ENCODE data around the gene RUSF1.
"Not testable (repeated sequence)": the region's sequence is repeated elsewhere in the genome, so short reads cannot be mapped to it uniquely, and the experiment has no call there.

The RUSF1 gene
- total RNA-seq: 53.6 to 72.6 (median 61.6) reads per million in 4 experiments

DNA sequence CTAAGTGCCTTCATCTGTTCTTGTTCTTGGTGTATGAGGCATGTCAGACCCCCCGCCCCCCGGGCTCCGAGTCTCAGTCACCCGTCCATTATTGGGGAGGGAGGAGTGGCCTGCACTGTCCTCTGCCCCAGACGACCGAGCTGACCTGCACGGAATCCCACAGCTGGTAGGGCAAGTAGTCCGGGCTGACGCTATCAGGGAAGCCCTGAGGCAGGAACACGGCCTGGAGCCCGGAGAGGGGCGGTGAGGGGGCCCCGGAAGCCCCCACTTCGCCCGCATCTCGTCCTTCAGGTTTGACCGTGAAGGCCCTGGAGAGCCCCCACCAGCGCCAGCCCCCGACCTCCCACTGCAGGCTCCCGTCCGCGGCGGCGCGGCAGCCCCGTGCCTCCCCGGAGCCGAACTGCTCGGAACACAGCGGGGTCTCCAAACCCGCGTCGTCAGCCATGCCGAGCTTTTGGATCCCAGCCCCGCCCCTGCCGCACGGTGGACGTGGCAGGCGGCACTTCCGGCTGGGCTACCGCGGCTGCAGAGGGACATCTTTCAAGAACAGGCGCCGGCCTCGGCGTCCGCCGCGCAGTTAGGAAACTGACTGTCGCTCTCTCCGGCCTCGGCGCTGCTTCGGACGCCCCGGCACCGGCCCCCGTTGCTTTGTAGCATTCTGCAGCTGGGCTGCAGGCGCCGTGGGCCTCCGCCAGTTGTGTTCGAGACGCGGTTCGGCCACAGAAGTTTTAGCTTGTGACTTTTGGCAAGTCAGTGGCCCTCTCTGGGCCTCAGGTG is at the start of gene RUSF1:
TSS of gene RUSF1 (minus strand) at position 463 of the 777 bp plus-strand sequence. CDS start at position 445, 18 bp downstream.
- DNase-seq: peak; percentile 62

GRCh38 chr16:31542763-31543162 is 34.6 kb upstream of the RUSF1 start:
- DNase-seq: no peak

- DNase-seq: not testable (repeated sequence)
These were observed 31.6 kb upstream of the RUSF1 start for GRCh38 chr16:31539762-31540161.

DNA sequence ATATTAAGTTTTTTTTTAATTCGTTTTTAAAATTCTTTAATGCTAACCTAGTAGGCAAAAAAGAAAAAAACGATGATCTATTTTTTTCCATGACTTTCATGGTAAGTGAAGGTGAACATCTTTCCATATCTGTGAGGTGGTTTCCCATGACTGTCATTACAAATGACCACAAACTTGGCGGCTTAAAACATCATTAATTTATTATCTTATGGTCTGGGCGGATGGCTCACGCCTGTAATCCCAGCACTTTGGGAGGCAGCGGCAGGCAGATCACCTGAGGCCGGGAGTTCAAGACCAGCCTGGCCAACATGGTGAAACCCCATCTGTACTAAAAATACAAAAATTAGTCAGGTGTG is 30.0 kb upstream of the RUSF1 start:
- not testable (repeated sequence) for DNase-seq

DNA sequence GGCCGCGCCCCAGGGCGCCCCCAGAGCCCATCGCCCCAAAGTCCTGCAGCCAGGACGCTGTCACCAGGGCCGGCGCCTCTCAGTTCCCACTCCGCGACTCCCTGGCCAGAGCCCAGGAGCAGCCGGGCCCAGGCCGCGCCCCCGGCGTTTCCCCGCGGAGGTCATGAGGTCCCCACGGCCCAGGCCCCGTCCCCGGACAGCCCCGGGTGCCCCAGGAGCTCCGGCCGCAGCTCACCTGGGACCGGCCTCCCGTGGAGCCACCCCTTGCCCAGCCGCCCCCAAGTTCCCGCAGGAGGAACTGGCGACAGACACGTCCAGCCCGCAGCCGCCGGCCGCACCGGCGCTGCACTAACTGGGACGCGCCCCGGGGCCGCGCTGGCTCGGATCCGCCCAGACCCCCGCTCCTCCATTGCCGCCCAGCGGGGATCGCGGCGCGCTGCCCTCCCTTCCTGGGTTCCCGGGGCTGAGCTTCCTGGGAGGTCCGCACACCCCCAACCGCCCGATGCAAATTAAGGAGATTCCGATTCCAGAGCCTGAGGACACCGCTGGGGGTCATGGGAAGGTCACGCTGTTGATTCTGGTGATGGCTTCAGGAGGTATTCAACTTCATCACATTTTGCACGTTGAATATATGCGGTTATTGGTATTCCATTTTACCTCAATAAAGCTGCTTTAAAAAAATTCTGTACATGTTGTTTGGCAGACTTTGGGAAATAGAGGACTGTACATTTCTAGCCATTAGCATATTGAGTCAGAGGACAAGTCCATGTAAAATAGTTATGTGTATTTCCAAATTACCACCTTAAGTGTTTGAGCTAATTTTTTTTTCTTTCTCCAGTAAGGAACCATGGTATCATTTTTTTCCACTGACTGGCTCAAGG is 29.4 kb upstream of the RUSF1 start:
- DNase-seq: no peak

DNA sequence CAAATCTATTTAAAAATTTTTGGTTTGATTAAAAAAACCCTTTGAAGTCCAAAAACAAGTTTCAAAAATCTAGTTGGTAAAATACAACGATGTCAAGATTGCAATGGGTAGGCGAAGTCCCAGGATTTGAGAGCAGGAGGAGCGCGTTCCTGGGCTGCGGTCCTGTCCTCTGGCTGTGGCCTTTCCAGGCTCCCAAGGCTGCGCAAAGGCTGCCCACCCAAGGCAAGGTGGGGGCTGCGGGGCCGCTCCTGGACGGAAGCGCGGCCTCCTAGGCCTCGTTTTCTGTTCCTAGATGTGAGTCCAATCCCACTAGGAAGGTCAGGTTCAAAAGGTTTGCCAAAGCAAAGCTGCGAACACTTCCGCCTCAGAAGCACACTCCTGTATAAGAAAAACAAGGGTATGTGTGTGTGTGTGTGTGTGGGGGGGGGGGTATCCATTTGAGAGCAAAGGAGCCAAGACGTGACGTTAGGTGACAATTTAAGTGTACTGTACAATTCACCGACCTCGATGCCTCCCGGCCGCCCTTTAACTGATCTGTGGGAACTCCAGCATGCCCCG is 28.7 kb upstream of the RUSF1 start:
- DNase-seq: no peak

DNA sequence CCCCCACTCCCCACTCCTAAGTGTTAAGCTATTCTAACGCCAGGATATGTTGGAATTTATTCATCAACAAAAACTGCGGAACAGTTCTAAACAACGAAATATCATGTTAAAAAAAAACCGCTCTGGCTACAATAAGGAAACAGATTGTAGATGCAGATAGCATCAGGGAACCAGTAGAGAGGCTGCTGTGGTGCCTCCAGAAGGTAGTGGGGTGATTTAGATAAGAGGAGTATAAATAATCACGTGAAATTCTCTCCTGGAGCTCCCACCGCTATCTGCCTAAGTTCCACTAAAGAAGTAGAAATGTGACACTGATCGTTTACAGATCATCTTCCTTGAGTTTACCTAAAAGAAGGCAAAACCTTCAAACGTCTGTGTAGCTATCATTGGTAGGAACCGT is 27.5 kb upstream of the RUSF1 start:
- no peak for DNase-seq

- no peak for DNase-seq
These were observed 24.7 kb upstream of the RUSF1 start for GRCh38 chr16:31532896-31533295.

- DNase-seq: no peak
These were observed 23.9 kb upstream of the RUSF1 start for GRCh38 chr16:31532120-31532519.

- DNase-seq: no peak
These were observed 22.9 kb upstream of the RUSF1 start for GRCh38 chr16:31531096-31531495.

- DNase-seq: no peak
These were observed 22.2 kb upstream of the RUSF1 start for GRCh38 chr16:31530405-31530804.

DNA sequence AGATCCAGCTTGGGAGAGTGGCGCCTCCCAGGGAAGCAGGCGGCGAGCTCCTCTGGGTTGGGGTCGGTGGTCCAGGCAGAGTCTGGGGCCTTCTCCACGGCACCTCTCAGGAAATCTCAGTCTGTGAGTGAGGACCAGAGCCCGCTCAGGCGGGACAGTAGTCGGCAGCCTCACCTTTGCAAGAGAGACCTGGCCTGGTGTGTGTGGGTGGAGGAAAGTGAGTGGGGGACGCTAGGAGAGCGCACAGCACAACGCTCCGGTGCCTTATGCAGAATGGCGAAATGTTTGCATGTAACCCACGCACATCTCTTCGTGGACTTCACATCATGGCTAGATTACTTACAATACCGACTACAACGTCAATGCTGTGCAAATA is 21.7 kb upstream of the RUSF1 start:
- DNase-seq: no peak

- no peak for DNase-seq
These were observed 21.1 kb upstream of the RUSF1 start for GRCh38 chr16:31529108-31529936.

GRCh38 chr16:31528523-31529107 is 20.4 kb upstream of the RUSF1 start:
- DNase-seq: no peak

DNA sequence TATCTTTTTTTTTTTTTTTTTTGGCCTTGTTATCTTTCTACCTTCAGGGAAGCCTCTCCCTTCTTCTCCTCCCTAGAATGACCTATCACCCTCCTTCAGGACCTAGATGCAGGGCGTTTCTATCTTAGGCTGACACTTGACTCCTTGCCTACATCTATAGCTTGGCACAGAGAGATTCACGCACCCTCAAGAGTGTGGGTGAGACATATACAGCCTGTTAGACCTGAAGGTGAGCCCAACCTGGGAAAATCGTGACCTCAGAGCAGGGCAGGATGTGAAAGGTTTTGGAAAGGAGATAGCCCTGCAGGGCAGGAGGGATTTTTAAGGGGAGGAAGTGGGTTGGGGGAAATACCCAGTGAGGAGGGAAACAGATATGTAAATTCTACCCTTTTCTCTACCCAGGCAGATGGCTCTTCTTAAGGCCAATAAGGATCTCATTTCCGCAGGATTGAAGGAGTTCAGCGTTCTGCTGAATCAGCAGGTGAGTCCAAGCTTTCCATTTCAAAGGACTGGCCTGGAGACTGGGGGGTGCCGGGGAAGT is 19.6 kb upstream of the RUSF1 start, which contains the start of gene AHSP:
TSS of gene AHSP (plus strand) at position 167 of the 541 bp plus-strand sequence. CDS start at position 407, 240 bp downstream.
- no peak for DNase-seq

DNA sequence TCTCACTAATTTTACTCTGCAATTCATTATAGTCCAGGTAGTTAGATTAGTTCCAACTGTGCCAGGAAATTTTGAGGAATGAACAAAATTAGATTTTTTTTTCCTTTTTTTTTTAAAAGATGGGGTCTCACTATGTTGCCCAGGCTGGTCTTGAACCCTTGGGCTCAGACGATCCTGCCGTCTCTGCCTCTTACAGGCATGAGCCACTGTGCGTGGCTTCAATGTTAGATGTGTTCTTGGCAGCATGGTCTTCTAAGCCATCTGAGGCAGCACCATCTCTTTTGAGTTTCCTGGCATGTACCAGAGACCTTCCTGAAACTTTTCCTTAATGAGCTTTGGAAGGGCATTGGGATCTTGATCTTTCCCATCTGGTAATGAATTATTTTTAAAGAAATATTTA is 16.9 kb upstream of the RUSF1 start:
- DNase-seq: no peak

- DNase-seq: not testable (repeated sequence)
These were observed 15.6 kb upstream of the RUSF1 start for GRCh38 chr16:31523768-31524167.

DNA sequence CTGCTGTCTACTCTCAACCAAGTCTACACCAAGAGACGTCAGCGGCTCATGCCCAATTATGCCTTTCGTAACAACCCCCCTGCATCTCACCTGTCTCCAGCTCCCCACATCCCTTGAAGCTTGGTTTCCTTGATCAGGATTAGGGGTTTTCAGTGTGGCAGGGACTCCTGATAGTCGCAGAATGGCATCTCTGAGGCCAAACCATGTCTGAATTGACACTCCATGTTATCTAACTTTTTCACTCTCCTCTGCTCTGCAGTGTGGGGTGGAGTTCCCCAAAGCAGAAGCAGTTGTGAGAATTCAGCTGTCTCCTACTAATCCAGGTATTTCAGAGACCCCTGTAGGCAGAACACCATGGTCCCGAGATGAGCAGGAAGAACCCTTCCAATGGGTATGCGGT is 13.9 kb upstream of the RUSF1 start:
- no peak for DNase-seq

DNA sequence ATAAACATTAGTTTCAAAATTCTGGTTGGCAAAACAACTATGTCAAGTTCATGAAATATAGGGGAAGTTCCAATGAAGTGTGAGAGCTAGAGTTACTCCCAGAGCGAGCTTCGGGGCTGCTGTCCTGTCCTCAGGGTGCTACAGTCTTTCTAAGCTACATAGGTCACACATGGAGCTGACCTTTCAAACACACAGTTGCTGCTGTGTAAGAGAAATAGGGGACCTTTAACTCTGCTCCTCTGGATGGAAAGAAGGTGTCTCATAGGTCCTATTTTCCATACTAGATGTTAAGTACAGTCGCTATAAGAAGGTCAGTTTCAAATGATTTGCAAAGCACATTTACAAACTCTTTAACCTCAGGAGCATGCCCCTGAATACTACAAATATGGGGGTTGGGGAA is 13.2 kb upstream of the RUSF1 start:
- DNase-seq: no peak

- DNase-seq: no peak
These were observed 11.7 kb upstream of the RUSF1 start for GRCh38 chr16:31519759-31520431.

DNA sequence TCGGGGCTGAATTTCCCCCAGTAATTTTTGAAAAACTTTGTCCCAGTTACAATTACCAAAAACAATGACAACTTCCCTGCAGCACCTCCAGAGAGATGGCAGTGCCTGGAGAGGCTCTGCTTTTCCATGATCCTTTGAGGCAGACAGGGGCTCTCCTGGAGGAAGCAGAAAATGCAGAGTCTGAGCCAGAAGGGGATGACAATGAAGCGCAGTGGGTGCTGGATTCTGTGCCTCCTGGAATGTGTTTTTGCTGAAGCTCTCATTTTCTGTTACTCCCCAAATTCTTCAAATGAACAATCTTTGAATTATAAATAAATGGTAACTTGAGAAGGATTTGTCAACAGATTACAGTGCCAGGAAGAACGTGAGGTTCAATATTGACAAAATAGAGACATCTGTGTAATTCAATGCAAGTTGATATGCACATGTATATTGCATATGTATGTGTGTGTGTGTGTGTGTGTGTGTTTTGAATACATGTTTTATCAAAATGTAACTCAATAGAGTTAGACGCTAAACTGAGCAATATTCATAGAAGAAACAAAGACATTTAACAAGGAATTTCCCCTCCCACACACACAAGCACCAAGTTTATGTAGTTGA is 9.7 kb upstream of the RUSF1 start:
- DNase-seq: no peak
